ENCODE results near the gene MS4A7.
A peak's percentile ranks its signal among the peaks of the same experiment; 100 is the strongest.
"Not testable (repeated sequence)": the region's sequence is repeated elsewhere in the genome, so short reads cannot be mapped to it uniquely, and the experiment has no call there.

Gene MS4A7

DNA sequence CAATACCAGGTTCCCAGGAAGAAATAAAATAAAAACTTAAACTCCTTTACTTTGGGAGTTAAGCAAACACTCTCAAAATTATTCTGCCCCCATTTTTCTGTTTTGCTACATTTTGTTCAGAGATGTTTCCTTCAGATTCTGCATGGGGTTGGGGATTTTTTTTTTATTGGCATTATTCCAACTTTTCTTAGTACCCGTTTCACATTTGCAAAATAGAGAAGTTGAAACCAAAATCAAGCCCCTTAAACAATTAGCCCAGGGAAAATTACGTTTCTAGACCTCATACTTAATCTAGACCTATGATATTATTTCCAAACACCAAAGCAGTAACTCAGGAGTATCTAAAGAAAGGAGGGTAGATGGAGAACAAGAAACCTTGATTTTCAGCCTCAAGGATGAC, 20.6 kb upstream of the MS4A7 start:
- DNase-seq (ENCODE audit: low read depth in 1 of 2, low spot score in 1 of 2) = no peak
- no peak for TF ChIP-seq JUND (IDR thresholded peaks at IDR 0.05; ENCODE audit: low read depth)
- in situ Hi-C loops (cut with HindIII; ENCODE audit: low pct_unique_long_range_greater_than_20kb, low sequenced_read_pairs) = no loop called here

DNA sequence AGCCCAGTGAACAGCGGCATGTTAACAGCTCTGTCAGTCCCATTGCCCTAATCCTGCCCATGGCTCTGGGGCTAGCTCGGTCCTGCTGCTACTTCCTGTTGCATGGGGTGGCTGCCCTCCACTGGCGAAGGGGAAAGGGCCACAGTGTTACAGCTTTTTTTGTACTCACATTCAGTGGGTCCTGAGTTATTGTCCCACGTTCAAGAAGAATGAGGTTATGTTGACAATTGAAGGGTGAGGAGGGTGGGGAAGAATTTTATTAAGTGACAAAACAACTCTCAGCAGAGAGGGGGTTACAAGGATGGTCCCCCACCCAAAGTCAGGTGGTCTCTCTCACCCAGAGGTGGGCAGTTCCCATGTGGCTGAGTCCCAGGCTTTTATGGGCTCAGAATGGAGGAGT, 17.7 kb upstream of the MS4A7 start:
- TF ChIP-seq JUND (IDR thresholded peaks at IDR 0.05; ENCODE audit: low read depth) = no peak
- in situ Hi-C loops (cut with HindIII; ENCODE audit: low pct_unique_long_range_greater_than_20kb, low sequenced_read_pairs) = no loop called here
- DNase-seq (ENCODE audit: low read depth in 1 of 2, low spot score in 1 of 2) = peak in 1 of 2 experiments; percentile 37

DNA sequence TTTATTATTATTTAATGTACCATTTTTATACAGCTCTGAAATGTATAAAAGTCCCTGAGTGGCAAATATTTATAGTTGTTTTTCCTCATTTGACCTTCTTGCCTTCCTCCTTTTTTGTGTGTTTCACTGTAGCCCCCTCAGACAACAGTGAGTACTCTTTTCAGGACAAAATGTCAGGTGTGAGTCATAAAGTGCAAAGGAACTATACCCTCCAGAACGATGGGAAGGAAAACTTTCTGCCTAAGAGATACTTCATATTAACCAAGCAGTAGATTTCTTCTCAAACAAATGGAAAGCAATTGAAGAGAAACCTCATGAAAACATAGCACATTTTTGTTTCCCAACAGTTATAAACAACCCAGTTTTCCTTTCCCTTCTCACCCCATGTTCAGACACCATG, 16.1 kb upstream of the MS4A7 start:
- in situ Hi-C loops (cut with HindIII; ENCODE audit: low pct_unique_long_range_greater_than_20kb, low sequenced_read_pairs) = no loop called here
- DNase-seq (ENCODE audit: low read depth in 1 of 2, low spot score in 1 of 2) = no peak

GRCh38 chr11:60363542-60364470, 14.5 kb upstream of the MS4A7 start:
- in situ Hi-C loops (cut with HindIII; ENCODE audit: low pct_unique_long_range_greater_than_20kb, low sequenced_read_pairs) = no loop called here
- DNase-seq (ENCODE audit: low read depth in 1 of 2, low spot score in 1 of 2) = peak; percentile 55 to 89
- TF ChIP-seq JUND (IDR thresholded peaks at IDR 0.05; ENCODE audit: low read depth) = no peak

More for the DNA sequence above, 16.1 kb upstream of the MS4A7 start:
- TF ChIP-seq JUND (IDR thresholded peaks at IDR 0.05; ENCODE audit: low read depth) = no peak

DNA sequence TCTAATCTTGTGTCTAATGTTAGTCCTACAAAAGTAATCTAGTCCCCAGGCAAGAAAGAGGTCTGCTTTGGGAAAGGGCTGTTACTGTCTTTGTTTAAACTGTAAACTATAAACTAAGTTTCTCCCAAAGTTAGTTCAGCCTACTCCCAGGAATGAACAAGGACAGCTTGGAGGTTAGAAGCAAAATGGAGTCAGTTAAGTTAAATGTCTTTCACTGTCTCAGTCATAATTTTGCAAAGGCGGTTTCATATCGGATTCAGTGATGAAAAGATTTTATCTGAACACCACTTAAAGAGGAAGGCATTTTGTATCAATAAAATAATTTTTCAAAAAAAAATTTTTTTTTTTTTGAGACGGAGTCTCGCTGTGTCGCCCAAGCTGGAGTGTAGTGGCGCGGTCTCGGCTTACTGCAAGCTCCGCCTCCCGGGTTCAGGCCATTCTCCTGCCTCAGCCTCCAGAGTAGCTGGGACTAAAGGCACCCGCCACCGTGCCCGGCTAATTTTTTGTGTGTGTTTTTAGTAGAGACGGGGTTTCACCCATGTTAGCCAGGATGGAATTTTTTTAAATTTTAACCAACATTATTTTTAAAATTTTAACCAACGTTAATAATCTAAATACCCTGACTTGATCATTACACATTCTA, 11.9 kb upstream of the MS4A7 start:
- in situ Hi-C loops (cut with HindIII; ENCODE audit: low pct_unique_long_range_greater_than_20kb, low sequenced_read_pairs); DNase-seq (ENCODE audit: low read depth in 1 of 2, low spot score in 1 of 2): not testable (repeated sequence)

DNA sequence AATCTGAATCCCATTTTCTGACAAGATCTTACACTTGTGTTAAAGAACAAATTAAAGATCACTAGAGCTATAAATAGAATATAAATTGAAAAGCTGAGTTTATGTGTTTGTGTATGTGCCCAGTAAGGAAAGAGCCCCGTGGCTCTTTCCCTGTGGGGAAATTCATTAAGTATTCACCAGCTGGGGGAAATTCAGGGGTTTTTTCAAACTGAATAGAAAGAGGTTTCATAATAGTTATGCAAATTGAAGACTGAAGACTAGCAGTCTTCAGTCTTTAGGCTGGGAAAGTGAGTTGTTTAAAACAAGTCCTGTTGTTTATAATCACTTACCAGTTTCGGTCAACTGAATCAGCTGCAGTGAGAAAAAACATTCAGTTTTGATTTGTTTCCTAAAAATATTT, 11.3 kb upstream of the MS4A7 start:
- no peak for TF ChIP-seq JUND (IDR thresholded peaks at IDR 0.05; ENCODE audit: low read depth)
- in situ Hi-C loops (cut with HindIII; ENCODE audit: low pct_unique_long_range_greater_than_20kb, low sequenced_read_pairs) = no loop called here
- DNase-seq (ENCODE audit: low read depth in 1 of 2, low spot score in 1 of 2) = no peak

DNA sequence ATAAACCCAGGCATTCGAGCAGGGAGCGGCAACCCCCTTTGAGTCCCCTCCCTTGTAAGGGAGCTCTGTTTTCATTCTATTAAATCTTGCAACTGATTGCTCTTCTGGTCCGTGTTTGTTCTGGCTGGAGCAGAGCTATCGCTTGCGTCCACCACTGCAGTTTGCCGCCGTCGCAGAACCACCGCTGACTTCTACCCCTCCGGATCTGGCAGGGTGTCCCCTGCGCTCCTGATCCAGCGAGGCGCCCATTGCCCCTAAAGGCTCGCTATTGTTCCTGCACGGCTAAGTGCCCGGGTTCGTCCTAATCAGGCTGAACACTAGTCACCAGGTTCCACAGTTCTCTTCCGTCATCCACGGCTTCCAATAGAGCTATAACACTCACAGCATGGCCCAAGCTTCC, 10.4 kb upstream of the MS4A7 start:
- in situ Hi-C loops (cut with HindIII; ENCODE audit: low pct_unique_long_range_greater_than_20kb, low sequenced_read_pairs) = no loop called here
- DNase-seq (ENCODE audit: low read depth in 1 of 2, low spot score in 1 of 2) = no peak
- no peak for TF ChIP-seq JUND (IDR thresholded peaks at IDR 0.05; ENCODE audit: low read depth)

- DNase-seq (ENCODE audit: low read depth in 1 of 2, low spot score in 1 of 2) = no peak
- in situ Hi-C loops (cut with HindIII; ENCODE audit: low pct_unique_long_range_greater_than_20kb, low sequenced_read_pairs) = no loop called here
- TF ChIP-seq JUND (IDR thresholded peaks at IDR 0.05; ENCODE audit: low read depth) = no peak
Observed at GRCh38 chr11:60370252-60370810, 8.0 kb upstream of the MS4A7 start.

- peak; percentile 100 for TF ChIP-seq JUND (IDR thresholded peaks at IDR 0.05; ENCODE audit: low read depth)
- peak; percentile 58 to 98 for DNase-seq (ENCODE audit: low read depth in 1 of 2, low spot score in 1 of 2)
- in situ Hi-C loops (cut with HindIII; ENCODE audit: low pct_unique_long_range_greater_than_20kb, low sequenced_read_pairs) = no loop called here
Observed at GRCh38 chr11:60370811-60371298, 7.5 kb upstream of the MS4A7 start.

GRCh38 chr11:60371386-60371785, 6.9 kb upstream of the MS4A7 start:
- DNase-seq (ENCODE audit: low read depth in 1 of 2, low spot score in 1 of 2) = no peak
- no peak for TF ChIP-seq JUND (IDR thresholded peaks at IDR 0.05; ENCODE audit: low read depth)
- in situ Hi-C loops (cut with HindIII; ENCODE audit: low pct_unique_long_range_greater_than_20kb, low sequenced_read_pairs) = no loop called here

DNA sequence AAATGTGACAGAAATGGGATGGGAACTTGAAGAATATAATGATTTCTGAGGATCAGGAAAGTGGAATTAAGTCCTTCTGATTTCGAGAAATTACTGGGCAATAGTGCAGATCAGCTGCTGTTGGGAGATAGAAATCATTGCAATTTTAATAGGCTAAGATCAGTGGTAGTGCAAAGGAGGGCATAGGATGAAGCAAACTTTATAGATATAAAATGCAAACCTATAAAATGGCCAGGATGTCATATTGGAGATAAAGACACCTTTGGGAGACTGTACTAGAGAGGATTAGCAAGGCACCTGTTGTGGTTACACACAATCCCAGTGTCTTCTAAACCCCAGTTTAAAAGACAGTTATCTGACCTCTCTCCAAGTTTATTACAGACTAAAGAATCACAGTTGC, 6.5 kb upstream of the MS4A7 start:
- in situ Hi-C loops (cut with HindIII; ENCODE audit: low pct_unique_long_range_greater_than_20kb, low sequenced_read_pairs) = no loop called here
- DNase-seq (ENCODE audit: low read depth in 1 of 2, low spot score in 1 of 2) = no peak
- TF ChIP-seq JUND (IDR thresholded peaks at IDR 0.05; ENCODE audit: low read depth) = no peak

GRCh38 chr11:60372767-60373166, 5.6 kb upstream of the MS4A7 start:
- in situ Hi-C loops (cut with HindIII; ENCODE audit: low pct_unique_long_range_greater_than_20kb, low sequenced_read_pairs) = no loop called here
- TF ChIP-seq JUND (IDR thresholded peaks at IDR 0.05; ENCODE audit: low read depth) = no peak
- peak in 1 of 2 experiments; percentile 54 for DNase-seq (ENCODE audit: low read depth in 1 of 2, low spot score in 1 of 2)

DNA sequence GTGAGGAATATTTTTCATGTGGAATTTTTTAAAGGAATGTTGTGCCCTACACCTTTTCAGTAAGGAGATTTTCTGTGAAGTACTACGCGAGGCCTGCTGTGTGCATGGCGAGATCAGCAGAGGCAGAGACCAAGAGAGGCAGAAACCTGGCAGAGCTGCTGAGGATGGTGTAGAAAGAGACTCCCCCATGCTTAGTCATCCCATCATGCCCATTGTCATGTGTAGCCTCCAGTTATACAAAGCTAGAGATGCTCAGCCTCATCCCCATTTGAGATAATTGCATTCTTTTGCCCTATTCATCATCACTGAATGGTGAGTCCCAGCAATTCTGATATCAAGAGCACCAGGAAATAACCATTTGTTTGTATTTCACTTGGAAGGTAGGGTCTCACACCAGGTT, 3.0 kb upstream of the MS4A7 start:
- in situ Hi-C loops (cut with HindIII; ENCODE audit: low pct_unique_long_range_greater_than_20kb, low sequenced_read_pairs) = no loop called here
- no peak for DNase-seq (ENCODE audit: low read depth in 1 of 2, low spot score in 1 of 2)
- no peak for TF ChIP-seq JUND (IDR thresholded peaks at IDR 0.05; ENCODE audit: low read depth)

Measured in T47D (cell line).